ENCODE results near the gene ZC3H18.

ZC3H18 gene

GRCh38 chr16:88591577-88592021 is 21.4 kb downstream of the ZC3H18 start:
- peak; percentile 87 for DNase-seq (ENCODE audit: low spot score)
- in situ Hi-C loops (cut with MboI; ENCODE audit: low pct_unique_long_range_greater_than_20kb, low sequenced_read_pairs, unreplicated experiment) = no loop called here
- no peak for TF ChIP-seq CTCF (IDR thresholded peaks at IDR 0.05; ENCODE audit: extremely low read depth, insufficient read depth, missing control alignments)

DNA sequence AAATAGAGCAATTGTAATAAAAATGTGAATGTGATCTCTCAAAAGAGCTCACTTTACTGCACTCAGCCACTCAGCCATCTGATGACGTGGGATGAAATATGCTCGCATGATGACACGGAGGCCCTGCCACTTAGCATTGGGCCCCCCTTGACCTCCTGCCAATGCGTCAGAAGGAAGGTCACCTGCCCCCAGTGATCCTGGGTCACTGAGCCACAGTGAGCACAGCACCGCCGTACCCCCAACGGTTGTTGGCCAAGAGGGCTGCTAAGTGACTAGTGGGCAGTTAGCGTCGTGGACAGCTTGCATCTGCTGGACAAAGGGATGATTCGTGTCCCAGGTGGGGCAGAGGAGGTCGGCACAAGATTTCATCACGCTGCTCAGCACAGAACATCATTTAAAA is 22.9 kb downstream of the ZC3H18 start:
- in situ Hi-C loops (cut with MboI; ENCODE audit: low pct_unique_long_range_greater_than_20kb, low sequenced_read_pairs, unreplicated experiment) = no loop called here
- TF ChIP-seq CTCF (IDR thresholded peaks at IDR 0.05; ENCODE audit: extremely low read depth, insufficient read depth, missing control alignments) = no peak
- no peak for DNase-seq (ENCODE audit: low spot score)

- in situ Hi-C loops (cut with MboI; ENCODE audit: low pct_unique_long_range_greater_than_20kb, low sequenced_read_pairs, unreplicated experiment) = no loop called here
Observed at GRCh38 chr16:88593489-88593888, 23.3 kb downstream of the ZC3H18 start.

DNA sequence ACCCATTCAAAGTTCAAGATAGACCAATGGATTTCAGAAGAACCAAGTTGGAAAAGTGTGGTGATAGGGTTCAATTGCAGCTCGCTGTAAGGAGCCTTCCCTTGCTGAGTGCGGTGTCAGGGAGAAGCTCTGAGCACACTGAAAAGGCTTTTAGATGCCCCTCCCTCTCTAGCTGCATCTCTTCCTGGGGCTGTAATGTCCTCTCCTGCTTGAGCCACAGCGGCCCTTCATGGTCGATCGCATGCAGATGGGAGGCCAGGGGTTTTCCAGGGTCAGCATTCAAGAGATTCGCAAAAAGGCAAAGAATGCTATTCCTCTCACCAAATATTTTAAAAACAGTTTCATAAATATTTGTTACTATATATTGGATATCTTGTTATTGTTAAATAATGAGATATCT is 23.7 kb downstream of the ZC3H18 start:
- no peak for DNase-seq (ENCODE audit: low spot score)
- no peak for TF ChIP-seq CTCF (IDR thresholded peaks at IDR 0.05; ENCODE audit: extremely low read depth, insufficient read depth, missing control alignments)
- in situ Hi-C loops (cut with MboI; ENCODE audit: low pct_unique_long_range_greater_than_20kb, low sequenced_read_pairs, unreplicated experiment) = no loop called here

More at GRCh38 chr16:88593489-88593888, 23.3 kb downstream of the ZC3H18 start:
- no peak for TF ChIP-seq CTCF (IDR thresholded peaks at IDR 0.05; ENCODE audit: extremely low read depth, insufficient read depth, missing control alignments)
- no peak for DNase-seq (ENCODE audit: low spot score)

- DNase-seq (ENCODE audit: low spot score) = no peak
- in situ Hi-C loops (cut with MboI; ENCODE audit: low pct_unique_long_range_greater_than_20kb, low sequenced_read_pairs, unreplicated experiment) = no loop called here
- TF ChIP-seq CTCF (IDR thresholded peaks at IDR 0.05; ENCODE audit: extremely low read depth, insufficient read depth, missing control alignments) = no peak
Observed at GRCh38 chr16:88595101-88595500, 24.9 kb downstream of the ZC3H18 start.

DNA sequence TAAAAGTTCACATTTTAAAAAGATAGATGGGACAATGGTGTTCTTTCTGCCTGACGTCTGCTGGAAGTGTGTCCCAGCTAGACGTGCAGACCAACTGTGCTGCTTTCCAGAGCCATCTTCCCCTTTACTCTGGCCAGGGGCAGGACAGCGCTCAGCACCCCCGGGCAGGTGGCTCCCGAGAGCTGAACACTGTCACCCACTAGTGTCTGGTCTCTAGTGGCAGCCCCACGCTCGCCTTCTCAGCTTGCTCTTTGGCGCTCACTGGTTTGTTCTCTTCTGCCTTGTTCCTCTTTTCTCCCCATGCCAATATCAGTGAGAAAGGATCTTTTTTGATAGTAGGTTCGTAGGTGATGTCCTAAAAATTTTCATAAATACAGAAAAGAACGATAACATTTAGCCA is 25.7 kb downstream of the ZC3H18 start:
- no peak for TF ChIP-seq CTCF (IDR thresholded peaks at IDR 0.05; ENCODE audit: extremely low read depth, insufficient read depth, missing control alignments)
- in situ Hi-C loops (cut with MboI; ENCODE audit: low pct_unique_long_range_greater_than_20kb, low sequenced_read_pairs, unreplicated experiment) = no loop called here
- no peak for DNase-seq (ENCODE audit: low spot score)

DNA sequence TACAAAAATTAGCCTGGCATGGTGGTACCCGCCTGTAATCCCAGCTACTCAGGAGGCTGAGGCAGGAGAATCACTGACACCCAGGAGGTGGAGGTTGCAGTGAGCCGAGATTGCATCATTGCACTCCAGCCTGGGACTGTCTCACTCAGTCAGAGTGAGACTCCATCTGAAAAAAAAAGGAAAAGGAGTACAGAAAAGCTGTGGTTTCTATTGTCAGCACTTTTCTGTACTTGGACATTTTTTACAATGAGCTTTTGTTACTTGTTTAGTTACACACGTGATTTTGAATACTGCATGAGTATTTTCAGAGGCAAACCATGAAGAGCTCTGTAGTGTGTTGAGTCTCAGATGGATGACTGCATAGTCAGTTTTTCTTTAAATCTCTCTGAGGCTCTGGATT is 26.3 kb downstream of the ZC3H18 start:
- DNase-seq (ENCODE audit: low spot score) = no peak
- in situ Hi-C loops (cut with MboI; ENCODE audit: low pct_unique_long_range_greater_than_20kb, low sequenced_read_pairs, unreplicated experiment) = no loop called here
- no peak for TF ChIP-seq CTCF (IDR thresholded peaks at IDR 0.05; ENCODE audit: extremely low read depth, insufficient read depth, missing control alignments)
